Measurements from ENCODE around the gene USP47.

USP47 gene

DNA sequence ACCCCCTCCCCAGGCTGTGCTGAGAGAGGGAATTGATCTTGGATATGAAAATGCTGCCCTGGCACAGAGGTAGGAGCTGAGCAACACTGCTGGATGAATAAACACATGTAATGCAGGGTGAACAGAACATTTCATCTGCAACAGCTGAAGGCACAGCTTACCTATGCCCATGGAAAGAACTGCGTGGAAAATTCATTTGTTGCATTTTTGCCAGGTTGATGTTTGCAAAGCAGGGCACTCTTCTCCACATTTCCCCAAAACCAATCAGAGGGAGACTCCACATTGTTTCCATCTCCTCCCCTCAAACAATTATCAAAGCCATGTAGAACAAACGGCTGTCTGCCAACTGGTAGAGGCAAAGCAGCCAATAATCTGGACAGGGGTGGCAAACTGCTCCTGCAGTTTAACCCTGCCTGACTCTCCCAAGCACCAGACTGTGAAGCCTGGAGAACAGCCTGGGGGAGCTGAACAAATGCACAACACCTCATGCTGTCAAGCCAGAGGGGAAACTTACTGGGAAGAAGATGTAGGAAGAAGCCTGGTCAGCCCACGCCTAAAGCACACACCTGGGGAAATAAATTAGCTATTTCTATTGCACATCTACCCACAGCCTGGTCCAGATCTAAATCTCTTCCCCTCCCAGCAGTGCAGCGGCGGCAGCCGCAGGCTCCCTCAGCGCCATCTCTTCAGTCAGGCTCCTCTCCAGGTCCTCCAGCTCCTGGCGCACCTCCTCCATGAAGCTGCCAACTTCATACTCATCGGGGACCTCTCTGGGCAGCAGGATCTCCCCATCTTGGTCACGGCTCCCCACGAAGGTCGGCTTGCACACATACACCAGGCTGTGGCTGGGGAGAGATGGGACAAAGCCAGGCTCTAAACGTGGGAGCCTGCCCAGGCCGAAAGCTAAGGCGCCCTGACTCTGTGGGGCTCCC, 122.3 kb downstream of the USP47 start:
- no peak overlapping the region for H3K27ac ChIP-seq
- no peak for DNase-seq (ENCODE audit: low spot score)
- TF ChIP-seq CTCF (IDR thresholded peaks at IDR 0.05) = no peak
- no peak overlapping the region for H3K4me3 ChIP-seq

DNA sequence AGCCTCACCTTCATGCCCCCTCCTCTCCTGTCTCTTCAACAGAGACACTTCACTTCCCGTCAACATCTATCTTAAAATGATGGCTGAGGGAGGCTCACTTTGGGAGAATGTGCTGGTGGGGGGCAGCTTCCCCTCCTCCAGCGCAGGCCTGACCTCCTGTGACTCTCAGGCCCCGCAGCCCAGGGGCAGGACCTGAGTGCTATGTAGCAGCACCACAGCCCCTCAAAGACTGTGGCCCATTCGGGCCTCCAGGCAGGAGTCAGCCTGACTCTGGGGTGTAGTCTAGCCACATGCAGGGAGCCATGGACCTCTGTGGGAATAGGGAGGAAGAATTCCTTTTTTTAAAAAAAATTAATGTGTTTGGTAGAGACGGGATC, 123.0 kb downstream of the USP47 start:
- no peak for TF ChIP-seq CTCF (IDR thresholded peaks at IDR 0.05)
- peak; percentile 66 for DNase-seq (ENCODE audit: low spot score)
- H3K4me3 ChIP-seq = no peak overlapping the region
- no peak overlapping the region for H3K27ac ChIP-seq

- Histone ChIP-seq H3K4me3 (no peak overlapping the region), H3K27ac (no peak overlapping the region)
- DNase-seq (ENCODE audit: low spot score) = no peak
- no peak for TF ChIP-seq CTCF (IDR thresholded peaks at IDR 0.05)
These were observed 123.4 kb downstream of the USP47 start for GRCh38 chr11:11965192-11965591.

DNA sequence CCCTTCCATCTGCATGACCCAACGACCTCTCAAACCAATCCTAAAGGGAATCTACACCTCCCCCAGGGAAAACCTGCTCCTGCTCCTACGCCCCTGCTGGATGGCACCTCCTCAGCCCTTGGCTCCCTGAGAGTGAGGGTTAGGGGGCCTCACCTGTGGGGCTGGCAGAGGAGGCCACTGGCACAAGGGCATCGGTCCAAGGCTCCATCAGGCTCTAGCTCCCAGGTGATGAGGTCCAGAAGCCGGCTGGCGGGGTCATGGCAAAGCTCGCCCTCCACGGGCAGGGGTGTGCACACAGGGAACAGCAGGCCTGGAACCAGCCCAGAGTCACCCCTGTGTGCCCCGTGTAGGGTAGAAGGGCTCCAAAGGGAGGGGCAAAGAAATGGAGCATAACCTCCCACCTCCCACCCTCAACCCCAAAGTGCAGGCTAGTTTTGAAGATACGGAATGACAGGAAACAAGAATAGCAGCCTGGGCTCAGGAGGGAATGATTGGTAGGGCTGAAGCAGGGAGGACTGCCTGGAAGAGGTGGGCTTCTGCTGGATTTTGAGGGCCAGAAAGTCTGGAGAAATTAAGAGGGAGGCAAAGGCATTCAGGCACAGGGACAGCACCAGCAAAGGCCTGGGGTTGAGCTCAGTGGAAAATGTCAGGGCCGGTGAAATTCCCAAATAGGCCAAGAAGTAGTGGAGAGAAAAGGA, 124.0 kb downstream of the USP47 start:
- Histone ChIP-seq H3K4me3 (no peak overlapping the region), H3K27ac (no peak overlapping the region)
- TF ChIP-seq CTCF (IDR thresholded peaks at IDR 0.05) = no peak
- peak; percentile 71 for DNase-seq (ENCODE audit: low spot score)

GRCh38 chr11:11966354-11966741, 124.6 kb downstream of the USP47 start:
- Histone ChIP-seq H3K27ac (no peak overlapping the region), H3K4me3 (no peak overlapping the region)
- TF ChIP-seq CTCF (IDR thresholded peaks at IDR 0.05) = no peak
- no peak for DNase-seq (ENCODE audit: low spot score)

- DNase-seq (ENCODE audit: low spot score) = peak; percentile 77
- Histone ChIP-seq H3K4me3 (no peak overlapping the region), H3K27ac (no peak overlapping the region)
- peak; percentile 69 for TF ChIP-seq CTCF (IDR thresholded peaks at IDR 0.05)
These were observed 125.3 kb downstream of the USP47 start for GRCh38 chr11:11966826-11967668.
